Measurements from ENCODE around the gene CD58.

CD58 gene

GRCh38 chr1:116508085-116508983 is 62.5 kb downstream of the CD58 start:
- DNase-seq (ENCODE audit: low read depth), result no peak

GRCh38 chr1:116507631-116508030 is 63.2 kb downstream of the CD58 start:
- no peak for DNase-seq (ENCODE audit: low read depth)

GRCh38 chr1:116506132-116507004 is 64.5 kb downstream of the CD58 start:
- no peak for DNase-seq (ENCODE audit: low read depth)

- peak; percentile 72 for DNase-seq (ENCODE audit: low read depth)
Observed at GRCh38 chr1:116504308-116505156, 66.3 kb downstream of the CD58 start.

- DNase-seq (ENCODE audit: low read depth), result no peak
Observed at GRCh38 chr1:116503546-116504307, 67.1 kb downstream of the CD58 start.

GRCh38 chr1:116502671-116503314 is 68.0 kb downstream of the CD58 start:
- no peak for DNase-seq (ENCODE audit: low read depth)

- no peak for DNase-seq (ENCODE audit: low read depth)
Observed at GRCh38 chr1:116501870-116502244, 69.0 kb downstream of the CD58 start.

GRCh38 chr1:116501125-116501869 is 69.5 kb downstream of the CD58 start:
- DNase-seq (ENCODE audit: low read depth), result no peak

GRCh38 chr1:116498789-116499628 is 71.8 kb downstream of the CD58 start:
- DNase-seq (ENCODE audit: low read depth), result peak; percentile 50

- no peak for DNase-seq (ENCODE audit: low read depth)
Observed at GRCh38 chr1:116497656-116498055, 73.2 kb downstream of the CD58 start.

GRCh38 chr1:116496898-116497297 is 73.9 kb downstream of the CD58 start:
- DNase-seq (ENCODE audit: low read depth), result no peak

- DNase-seq (ENCODE audit: low read depth), result peak; percentile 68
Observed at GRCh38 chr1:116496380-116496779, 74.4 kb downstream of the CD58 start.

- DNase-seq (ENCODE audit: low read depth), result no peak
Observed at GRCh38 chr1:116495535-116495934, 75.3 kb downstream of the CD58 start.

- no peak for DNase-seq (ENCODE audit: low read depth)
Observed at GRCh38 chr1:116494745-116495144, 76.1 kb downstream of the CD58 start.

GRCh38 chr1:116494353-116494692 is 76.5 kb downstream of the CD58 start:
- DNase-seq (ENCODE audit: low read depth), result peak; percentile 22

- DNase-seq (ENCODE audit: low read depth), result no peak
Observed at GRCh38 chr1:116493484-116494352, 77.1 kb downstream of the CD58 start.

GRCh38 chr1:116493036-116493435 is 77.8 kb downstream of the CD58 start:
- no peak for DNase-seq (ENCODE audit: low read depth)

- no peak for DNase-seq (ENCODE audit: low read depth)
Observed at GRCh38 chr1:116492358-116492811, 78.4 kb downstream of the CD58 start.
